GM10248 (cell line): ENCODE data around the gene TMPRSS11D.

Experiments
- CTCF ChIA-PET: fragments of 300-600 bp; sonication (Branson Sonifier 250); formaldehyde crosslinking; extraction: SDS; loops from one replicate; lab custom pipeline; 2021; ENCODE audit warnings: antibody characterized with exemption; lab: Yijun Ruan, JAX
- POLR2A ChIA-PET: fragments of 350-650 bp; sonication (Branson Sonifier 250); formaldehyde crosslinking; extraction: SDS; loops from one replicate; lab custom pipeline; 2020; ENCODE audit warnings: antibody characterized with exemption; lab: Yijun Ruan, JAX
- DNase-seq: peaks from one replicate; pipeline ENCODE4 v3.0.0; 2012; ENCODE audit errors: extremely low spot score
- CTCF ChIP-seq: IDR thresholded peaks from 2 replicates; pipeline ENCODE4 v1.5.1; 2012; ENCODE audit warnings: mild to moderate bottlenecking, low read depth; ENCODE audit errors: extremely low read depth, missing control alignments, control extremely low read depth

The TMPRSS11D gene

GRCh38 chr4:67911141-67911540 lies 27.3 kb upstream of the TMPRSS11D start:
- POLR2A ChIA-PET, result no interaction called here
- TF ChIP-seq CTCF, result no peak
- CTCF ChIA-PET, result interaction anchor here (0.7 to 4.2 kb wide), 13 partner anchors 9 to 363 kb away, joined by 3 to 19 read pairs (median 6); partner anchors contain the start of gene TMPRSS11D
- DNase-seq, result no peak

GRCh38 chr4:67910585-67910905 lies 26.7 kb upstream of the TMPRSS11D start:
- no peak for DNase-seq
- POLR2A ChIA-PET, result no interaction called here
- CTCF ChIA-PET, result interaction anchor here (0.9 to 4.2 kb wide), 10 partner anchors 10 to 363 kb away, joined by 3 to 19 read pairs (median 7); partner anchors contain the start of gene TMPRSS11D
- TF ChIP-seq CTCF, result no peak

GRCh38 chr4:67909905-67910584 lies 26.2 kb upstream of the TMPRSS11D start:
- POLR2A ChIA-PET, result no interaction called here

GRCh38 chr4:67907650-67908049 lies 23.8 kb upstream of the TMPRSS11D start:
- CTCF ChIA-PET, result interaction anchor here (1.1 to 1.4 kb wide), 2 partner anchors 11 to 358 kb away, joined by 3 read pairs; no protein-coding TSS in a partner anchor

More at GRCh38 chr4:67909905-67910584, 26.2 kb upstream of the TMPRSS11D start:
- TF ChIP-seq CTCF, result peak; percentile 47
- CTCF ChIA-PET, result interaction anchor here (0.9 to 4.2 kb wide), 8 partner anchors 12 to 365 kb away, joined by 3 to 19 read pairs (median 5); partner anchors contain the start of genes CENPC and TMPRSS11D
- no peak for DNase-seq

GRCh38 chr4:67899096-67899495 lies 15.3 kb upstream of the TMPRSS11D start:
- DNase-seq, result no peak
- ChIA-PET POLR2A (no interaction called here), CTCF (interaction anchor here (3.8 kb wide), 1 partner anchor 12 kb away, joined by 19 read pairs; no protein-coding TSS in a partner anchor)
- no peak for TF ChIP-seq CTCF

More at GRCh38 chr4:67907650-67908049, 23.8 kb upstream of the TMPRSS11D start:
- DNase-seq, result no peak
- POLR2A ChIA-PET, result no interaction called here
- no peak for TF ChIP-seq CTCF

GRCh38 chr4:67897686-67898085 lies 13.9 kb upstream of the TMPRSS11D start:
- no peak for TF ChIP-seq CTCF
- ChIA-PET POLR2A (no interaction called here), CTCF (interaction anchor here (1.2 to 3.8 kb wide), 3 partner anchors 10 to 133 kb away, joined by 3 to 19 read pairs (median 3); no protein-coding TSS in a partner anchor)
- no peak for DNase-seq
